Left renal cortex interstitium (tissue), 4 donors: ENCODE results near the gene OR51A4. TPM values are rescaled to one million over a fixed set of nuclear protein-coding genes. Genes with fewer than 3 reads are reported as not detected.
"Not testable (repeated sequence)": the region's sequence is repeated elsewhere in the genome, so short reads cannot be mapped to it uniquely, and the experiment has no call there.

ENCODE experiments used
- DNase-seq, 4 donors: peaks; one replicate each; pipeline ENCODE4 v3.0.0-alpha.2; 2013; ENCODE audit warnings: low read depth in 4 of 4, low spot score in 2 of 4, missing footprints in 1 of 4
- polyA plus RNA-seq, 4 donors: library from polyadenylated mRNA; unstranded; fragments of 120-200 nt; gene quantifications; one replicate each; pipeline ENCODE4 v1.2.1, GENCODE V29; 2013; ENCODE audit not compliant: insufficient read length in 4 of 4

The OR51A4 gene, protein sequence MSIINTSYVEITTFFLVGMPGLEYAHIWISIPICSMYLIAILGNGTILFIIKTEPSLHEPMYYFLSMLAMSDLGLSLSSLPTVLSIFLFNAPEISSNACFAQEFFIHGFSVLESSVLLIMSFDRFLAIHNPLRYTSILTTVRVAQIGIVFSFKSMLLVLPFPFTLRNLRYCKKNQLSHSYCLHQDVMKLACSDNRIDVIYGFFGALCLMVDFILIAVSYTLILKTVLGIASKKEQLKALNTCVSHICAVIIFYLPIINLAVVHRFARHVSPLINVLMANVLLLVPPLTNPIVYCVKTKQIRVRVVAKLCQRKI
- under 1 TPM in 1 of 4 donors, not detected in 3; 0.05 TPM for polyA plus RNA-seq

- DNase-seq = no peak
These were observed at the start of gene OR51A4 for GRCh38 chr11:4947505-4947904. Gene OR51A4 (minus strand): TSS chr11:4947605. CDS start chr11:4947100, 505 bp downstream.

GRCh38 chr11:4994551-4994950 is 47.1 kb upstream of the OR51A4 start, which contains the start of gene OR51L1:
Gene OR51L1 (plus strand): TSS chr11:4994851. CDS start chr11:4998983, 4,132 bp downstream.
- no peak for DNase-seq

GRCh38 chr11:4991060-4991459 is 43.7 kb upstream of the OR51A4 start:
- no peak for DNase-seq

GRCh38 chr11:4983841-4984240 is 36.4 kb upstream of the OR51A4 start:
- peak in 3 of 4 donors; percentile 32 to 63 (median 42) for DNase-seq

DNA sequence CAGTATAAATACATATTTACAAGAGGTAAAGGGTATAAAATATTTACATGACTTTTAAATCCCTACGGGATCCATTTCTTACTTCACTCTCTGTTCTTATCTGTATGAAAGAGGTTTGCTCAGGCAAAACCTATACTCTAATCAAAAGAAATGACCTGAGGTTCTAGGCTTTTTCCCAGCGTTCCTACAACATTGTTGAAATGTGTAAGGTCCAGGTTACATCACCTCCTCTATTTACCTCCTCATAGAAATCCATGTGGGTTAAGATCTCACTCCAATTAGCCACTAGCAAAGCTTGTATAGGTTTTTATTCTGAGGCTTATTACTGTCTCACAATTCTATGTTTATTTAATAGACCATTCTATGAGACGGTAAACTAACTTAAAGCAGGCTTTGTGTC is 35.3 kb upstream of the OR51A4 start:
- no peak for DNase-seq

DNA sequence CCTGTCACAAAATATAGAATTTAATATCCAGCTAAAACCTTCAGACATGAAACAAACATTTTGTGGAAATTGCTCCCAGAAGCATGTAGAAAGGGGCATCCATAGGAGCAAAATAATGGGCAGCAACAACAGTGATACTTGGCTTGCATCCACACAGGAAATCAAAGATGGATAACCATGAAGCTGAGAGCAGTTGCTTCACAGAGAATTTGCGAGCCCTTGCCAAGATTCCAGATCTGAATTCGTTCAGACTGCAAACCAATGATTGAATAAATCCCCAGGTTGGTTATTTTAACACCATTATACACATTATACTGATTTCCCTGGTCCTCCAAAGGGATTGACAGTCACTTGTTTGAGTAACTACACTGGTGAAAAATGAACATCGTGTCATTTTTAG is 31.6 kb upstream of the OR51A4 start:
- no peak for DNase-seq

GRCh38 chr11:4975436-4975835 is 28.0 kb upstream of the OR51A4 start:
- no peak for DNase-seq

- DNase-seq = no peak
These were observed 15.4 kb upstream of the OR51A4 start for GRCh38 chr11:4962816-4963215.

DNA sequence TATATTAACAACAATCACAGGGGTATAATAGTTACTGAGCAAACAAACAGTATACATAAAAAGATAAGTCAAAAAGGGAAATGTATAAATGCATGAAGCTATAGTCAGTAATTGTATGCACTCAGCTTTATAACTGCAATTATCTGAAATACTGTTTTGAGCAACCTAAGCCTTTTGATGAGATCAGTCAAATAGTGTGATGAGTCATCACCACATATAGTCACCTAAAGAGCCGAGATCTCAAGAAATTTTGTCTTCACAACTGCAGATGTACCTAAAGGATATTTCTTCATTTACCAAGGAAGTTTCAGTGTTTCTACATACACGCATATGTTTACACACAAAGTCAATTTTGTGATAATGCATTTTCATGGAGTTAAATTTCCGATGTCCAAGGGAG is 13.5 kb upstream of the OR51A4 start:
- DNase-seq = no peak

DNA sequence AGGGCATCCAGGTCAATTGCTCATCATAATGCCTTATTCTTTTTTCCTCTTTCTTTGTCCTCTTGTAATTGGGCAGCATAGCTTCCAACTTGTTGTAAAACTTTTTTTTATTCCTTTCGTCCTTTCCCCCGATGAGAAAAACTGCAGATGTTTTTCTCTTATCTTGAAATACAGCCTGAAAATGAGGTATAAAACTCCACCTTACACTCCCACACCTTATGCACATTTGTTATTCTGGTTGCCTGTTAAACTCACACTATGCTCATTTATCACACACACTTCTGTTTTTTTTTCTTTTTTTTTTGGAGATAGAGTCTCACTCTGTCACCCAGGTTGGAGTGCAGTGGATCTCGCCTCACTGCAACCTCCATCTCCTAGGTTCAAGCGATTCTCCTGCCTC is 10.0 kb upstream of the OR51A4 start:
- DNase-seq = no peak

DNA sequence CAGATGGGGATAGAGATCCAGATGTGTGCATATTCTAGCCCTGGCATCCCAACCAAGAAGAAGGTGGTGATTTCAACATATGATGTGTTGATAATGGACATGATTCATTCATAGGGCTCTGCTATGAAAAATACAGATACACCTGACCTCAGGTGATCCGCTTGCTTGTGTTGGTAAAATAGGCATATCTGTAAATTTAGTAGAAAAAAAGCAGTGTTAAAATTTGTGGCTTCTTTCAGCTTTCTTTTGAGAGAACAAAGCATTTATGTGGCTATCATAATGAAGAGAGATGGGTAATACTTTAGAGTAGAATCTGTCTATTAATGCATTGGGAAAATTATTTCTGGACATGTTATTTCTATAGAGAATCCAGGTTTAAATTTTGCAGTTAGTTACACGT is 8.2 kb upstream of the OR51A4 start, which contains the start of gene OR51A2:
Gene OR51A2 (minus strand): TSS at position 101 of the 400 bp plus-strand sequence. CDS start 0 bp downstream, at position 101.
- DNase-seq = not testable (repeated sequence)

GRCh38 chr11:4936745-4937144 is 10.7 kb downstream of the OR51A4 start:
- no peak for DNase-seq

DNA sequence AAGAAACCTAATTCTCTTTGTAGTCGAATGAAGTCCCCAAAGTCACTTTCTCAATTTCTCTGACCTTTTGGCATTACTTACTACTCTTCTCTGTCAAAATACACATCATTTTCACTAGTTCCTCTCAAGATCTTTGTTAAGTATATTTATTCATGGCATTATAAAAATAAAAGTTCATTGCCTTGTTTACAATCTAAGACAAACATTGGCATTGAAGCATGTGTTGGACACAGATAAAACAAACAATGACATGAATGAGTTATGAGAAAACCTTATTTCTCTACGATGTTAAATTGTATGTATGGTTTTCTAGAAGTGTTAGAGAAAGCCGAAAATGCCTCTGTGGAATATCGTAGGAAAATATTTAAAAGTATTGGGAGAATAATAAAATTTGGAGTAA is 14.7 kb downstream of the OR51A4 start:
- DNase-seq = no peak

- no peak for DNase-seq
These were observed 20.8 kb downstream of the OR51A4 start for GRCh38 chr11:4926608-4927007.

DNA sequence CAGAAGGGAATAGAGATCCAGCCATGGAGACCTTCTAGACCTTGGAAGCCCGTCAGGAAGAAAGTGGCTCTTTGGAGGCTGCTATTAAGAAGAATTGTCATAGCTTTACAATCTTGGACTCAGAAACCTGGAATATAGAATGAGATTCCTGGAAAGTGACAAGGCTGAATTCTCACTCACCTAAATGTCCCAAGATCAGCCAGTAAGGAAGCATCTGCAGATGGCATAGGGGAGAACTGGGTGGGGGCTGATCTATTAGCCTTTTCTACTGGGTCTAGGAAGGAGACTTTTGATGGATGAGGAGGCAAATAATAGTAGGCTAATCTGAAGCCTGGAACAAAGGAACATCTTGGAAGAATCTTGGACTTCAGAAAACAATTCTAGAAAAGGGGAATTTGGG is 23.2 kb downstream of the OR51A4 start, which contains the start of gene OR51G1:
Gene OR51G1 (minus strand): TSS at position 101 of the 400 bp plus-strand sequence. CDS start 0 bp downstream, at position 101.
- no peak for DNase-seq

GRCh38 chr11:4922304-4922703 is 25.1 kb downstream of the OR51A4 start:
- DNase-seq = no peak

- no peak for DNase-seq
These were observed 25.6 kb downstream of the OR51A4 start for GRCh38 chr11:4921796-4922195.

GRCh38 chr11:4919250-4919649 is 28.2 kb downstream of the OR51A4 start, which contains the start of gene OR51G2:
Gene OR51G2 (minus strand): TSS chr11:4919350. CDS start chr11:4915663, 3,687 bp downstream.
- no peak for DNase-seq

- DNase-seq = peak in 1 of 4 donors; percentile 2
These were observed 30.8 kb downstream of the OR51A4 start for GRCh38 chr11:4916581-4916980.

- DNase-seq = no peak
These were observed 43.9 kb downstream of the OR51A4 start, which contains the start of gene OR51A7 for GRCh38 chr11:4903484-4903883. Gene OR51A7 (plus strand): TSS chr11:4903783. CDS start chr11:4907370, 3,587 bp downstream.
